ENCODE data around the gene GRIN3B.

DNA sequence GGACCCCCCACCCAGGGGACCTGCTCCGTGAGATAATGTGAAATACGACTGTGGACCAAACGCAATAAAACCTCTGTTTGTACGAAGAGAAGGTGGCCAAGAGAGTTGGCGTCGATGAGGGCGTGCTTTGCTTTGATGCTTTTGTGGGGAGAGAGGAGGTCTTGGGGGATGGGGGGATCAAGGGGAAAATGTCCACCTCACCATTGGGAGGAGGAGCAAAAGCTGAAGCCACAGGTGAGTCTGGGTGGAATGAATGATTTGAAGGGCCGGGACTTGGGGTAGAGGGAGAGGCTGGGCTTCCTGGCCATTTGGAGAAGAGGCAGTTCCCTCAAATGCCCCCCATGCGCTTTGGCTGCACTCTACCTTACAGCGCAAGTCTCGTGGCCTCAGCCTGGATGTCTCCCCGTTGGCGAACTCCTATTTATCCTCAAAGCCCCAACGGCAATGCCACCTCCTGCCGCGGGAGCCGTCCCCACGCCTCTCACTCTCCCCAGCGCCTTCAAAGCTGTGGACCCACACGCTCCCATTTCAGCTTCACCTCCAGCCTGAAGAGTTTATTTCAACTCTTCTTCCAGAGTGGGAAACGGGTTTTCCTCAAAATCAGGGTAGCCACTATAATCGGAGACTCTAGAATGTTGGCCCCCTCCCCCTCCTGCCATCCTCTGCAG is 38.9 kb downstream of the GRIN3B start:
- TF ChIP-seq FOXM1 (IDR thresholded peaks at IDR 0.05; ENCODE audit: borderline replicate concordance, low read depth): no peak
- TF ChIP-seq TCF12 (IDR thresholded peaks at IDR 0.05; ENCODE audit: low read depth): no peak
- TF ChIP-seq NFIC (IDR thresholded peaks at IDR 0.05): no peak
- TF ChIP-seq CREB1 (IDR thresholded peaks at IDR 0.05; ENCODE audit: low read depth): no peak
